Right cardiac atrium (tissue), 5 donors: ENCODE measurements around the gene ZNF10. TPM values are rescaled to one million over a fixed set of nuclear protein-coding genes. Genes with fewer than 3 reads are reported as not detected.

Experiments
- ATAC-seq, 2 donors: fragments of 200-7000 bp; cut with Tn5 transposase; one replicate each; pipeline versions ENCODE4 v1.8.0 to v1.9.1; 2020; ENCODE audit warnings: moderate library complexity in 2 of 2, mild to moderate bottlenecking in 1 of 2
- DNase-seq, 3 donors: peaks; one replicate each; pipeline ENCODE4 v3.0.0-alpha.2; 2020
- H3K27ac ChIP-seq: one replicate; pipeline ENCODE4 v1.5.1; 2013; ENCODE audit warnings: mild to moderate bottlenecking, low read length, control low read depth, moderate library complexity
- H3K27me3 ChIP-seq: one replicate; pipeline ENCODE4 v1.6.1; 2013; ENCODE audit not compliant: control insufficient read depth, insufficient read depth
- H3K4me1 ChIP-seq: one replicate; pipeline ENCODE4 v1.6.1; 2013; ENCODE audit warnings: low read length; ENCODE audit not compliant: control insufficient read depth, insufficient read depth
- H3K4me3 ChIP-seq: one replicate; pipeline ENCODE4 v1.5.1; 2013; ENCODE audit warnings: low read length, control low read depth
- H3K9me3 ChIP-seq: one replicate; pipeline ENCODE4 v1.6.1; 2013; ENCODE audit warnings: low read length; ENCODE audit not compliant: control insufficient read depth
- WGBS: extraction: QIAGEN DNeasy Blood & Tissue Kit; methylation state at CpG from one replicate; pipeline ENCODE4 v1.1.7; 2013; 5-methylcytosine and 5-hydroxymethylcytosine counted together
- intact Hi-C, 4 donors: fragments of 100-400 bp; cut with DNase I; formaldehyde crosslinking; loops; one replicate each; pipeline versions ENCODE4 v1.11.0 to v1.14.0; 2022 to 2023
- polyA plus RNA-seq: library from polyadenylated mRNA; stranded (reverse); fragments of 200-250 nt; gene quantifications from one replicate; pipeline ENCODE4 v1.2.3, GENCODE V29; 2013
- total RNA-seq, 4 donors: library from RNA; stranded (reverse); fragmentation: NEBNext Ultra II Directional; extraction: Animal tissue kit (Norgen Biotek cat#: 25700); gene quantifications; one replicate each; pipeline ENCODE4 v1.2.1, GENCODE V29; 2021
- donor health status: healthy with polysubstance abuse.
- donor health status: DM: no; HTN: yes; CAD: no.
- donor health status: DM: no; HTN: no; CAD: no.
- donor health status: DM: no; HTN: yes; CAD: no; lungs with severe emphysema.
- donor health status: DM: yes; HTN: yes; CAD: no.

Gene ZNF10
- total and polyA plus RNA-seq, 5 donors, result 7.7 to 11.4 (median 10.2) TPM

DNA sequence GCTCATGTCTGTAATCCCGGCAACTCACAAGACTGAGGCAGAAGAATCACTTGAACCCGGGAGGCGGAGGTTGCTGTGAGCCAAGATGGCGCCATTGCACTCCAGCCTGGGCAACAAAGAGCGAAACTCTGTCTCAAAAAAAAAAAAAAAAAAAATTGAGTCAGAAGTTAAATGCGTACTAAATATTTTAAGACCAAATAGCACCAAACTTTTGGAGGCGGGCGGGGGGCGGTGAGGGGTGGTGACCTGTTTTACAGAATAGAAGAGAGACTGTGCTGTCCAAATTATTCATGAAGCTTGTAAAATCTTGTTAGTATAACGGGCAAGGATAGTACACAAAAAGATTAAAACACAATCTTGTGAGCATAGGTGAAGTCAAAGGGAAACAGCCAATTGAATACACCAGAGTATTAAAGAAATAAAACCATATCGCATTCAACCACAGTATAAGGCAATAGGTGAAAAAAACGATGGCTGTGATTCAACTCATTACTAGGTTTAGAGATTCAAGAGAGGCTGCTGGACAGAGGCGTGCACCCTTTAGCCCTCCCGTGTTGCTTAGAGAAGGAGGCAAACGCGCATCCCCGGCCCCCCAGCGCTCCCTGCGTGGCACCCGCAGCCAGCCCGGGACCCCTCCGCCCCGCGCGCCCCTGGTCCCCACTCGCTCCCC, 924 bp upstream of the ZNF10 start:
- Histone ChIP-seq H3K9me3 (peaks cover 9% of the 10 kb centered on the region), H3K4me1 (no peaks in the 10 kb centered on the region), H3K4me3 (peak overlapping the region; percentile 77), H3K27me3 (no peaks in the 10 kb centered on the region), H3K27ac (peak overlapping the region; percentile 80)
- intact Hi-C loops, result loop anchor here in 2 of 4 donors (2.0 to 5.0 kb wide), 2 partner anchors 47 to 93 kb away; partner anchors contain the start of genes ZNF140 (in 1 of the 2) and ZNF84 (in 1 of the 2)
- peak in 1 of 3 donors; percentile 53 for DNase-seq
- ATAC-seq, result no peak
- WGBS, result 19% methylated on average over 26 of the region's 26 CpGs

DNA sequence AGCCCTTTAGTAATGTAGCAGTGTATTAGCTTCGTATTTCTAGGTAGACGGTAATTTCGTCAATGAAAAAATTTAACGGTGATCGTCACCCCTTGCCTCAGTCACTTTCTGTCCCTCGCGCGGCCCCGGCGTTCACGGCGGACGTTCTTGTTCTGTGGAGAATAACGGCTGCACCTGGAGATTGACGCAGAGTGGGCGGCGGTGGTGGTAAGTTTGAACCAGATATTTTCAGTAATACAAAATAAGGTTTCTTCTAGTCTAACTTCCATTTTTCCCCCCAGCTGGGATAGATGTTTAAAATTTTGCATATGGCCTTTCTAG, 341 bp downstream of the ZNF10 start:
- DNase-seq (peak; percentile 46 to 72 (median 66)), ATAC-seq (peak in 1 of 2 donors; percentile 6)
- H3K4me3 ChIP-seq, result peak overlapping the region; percentile 77
- H3K4me1 ChIP-seq, result no peaks in the 10 kb centered on the region
- peaks cover 12% of the 10 kb centered on the region for H3K9me3 ChIP-seq
- no peaks in the 10 kb centered on the region for H3K27me3 ChIP-seq
- peak overlapping the region; percentile 80 for H3K27ac ChIP-seq
- WGBS, result under 1% methylated on average over 17 of the region's 17 CpGs
- intact Hi-C loops, result loop anchor here in 1 of 4 donors (2.0 kb wide), 1 partner anchor 94 kb away; the partner anchor contains the start of gene ZNF84

DNA sequence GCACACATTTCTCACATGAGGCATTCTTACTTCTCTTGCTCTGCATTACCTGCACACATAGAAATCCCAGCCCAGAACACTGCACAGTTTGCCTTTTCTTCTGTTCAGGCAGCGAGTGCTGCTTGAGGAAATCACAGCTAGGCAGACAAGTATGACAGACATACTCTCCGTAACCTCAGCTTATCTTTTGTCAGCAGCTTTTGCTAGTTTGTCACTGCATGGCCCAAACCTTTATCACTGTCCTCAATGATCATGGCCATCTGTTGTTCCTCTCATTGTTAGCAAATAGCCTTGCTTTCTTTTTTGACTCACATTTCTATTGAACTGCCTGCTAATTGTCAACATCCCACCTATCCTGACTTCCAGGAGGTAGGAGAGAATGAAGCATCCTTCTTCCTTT, 5.3 kb downstream of the ZNF10 start:
- Histone ChIP-seq H3K4me1 (no peaks in the 10 kb centered on the region), H3K27me3 (no peaks in the 10 kb centered on the region), H3K9me3 (peaks cover 18% of the 10 kb centered on the region), H3K27ac (no peak overlapping the region), H3K4me3 (no peak overlapping the region)
- intact Hi-C loops, result no loop called here
- DNase-seq (no peak), ATAC-seq (no peak)
- WGBS, result 85% methylated on average over 2 of the region's 2 CpGs

DNA sequence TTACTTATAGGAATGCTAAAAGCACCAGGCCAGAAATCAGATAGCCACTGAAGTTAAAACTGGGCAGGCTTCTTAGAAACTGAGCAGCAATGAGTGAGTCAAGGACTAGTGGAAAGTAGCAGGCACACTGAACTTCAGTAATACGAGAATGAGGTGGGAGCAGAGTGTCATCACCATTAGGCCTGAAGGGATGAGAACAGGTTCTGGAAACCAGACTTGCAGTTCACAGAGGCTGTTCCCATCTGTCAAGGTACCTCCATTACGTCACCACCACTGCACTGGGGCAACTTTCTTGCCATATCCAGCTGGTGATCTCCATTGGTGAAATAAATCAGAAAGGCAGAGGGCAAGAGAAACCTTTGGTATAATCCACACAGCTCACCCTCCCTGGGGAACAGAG, 15.6 kb downstream of the ZNF10 start:
- peaks cover 21% of the 10 kb centered on the region for H3K9me3 ChIP-seq
- H3K4me3 ChIP-seq, result no peak overlapping the region

DNA sequence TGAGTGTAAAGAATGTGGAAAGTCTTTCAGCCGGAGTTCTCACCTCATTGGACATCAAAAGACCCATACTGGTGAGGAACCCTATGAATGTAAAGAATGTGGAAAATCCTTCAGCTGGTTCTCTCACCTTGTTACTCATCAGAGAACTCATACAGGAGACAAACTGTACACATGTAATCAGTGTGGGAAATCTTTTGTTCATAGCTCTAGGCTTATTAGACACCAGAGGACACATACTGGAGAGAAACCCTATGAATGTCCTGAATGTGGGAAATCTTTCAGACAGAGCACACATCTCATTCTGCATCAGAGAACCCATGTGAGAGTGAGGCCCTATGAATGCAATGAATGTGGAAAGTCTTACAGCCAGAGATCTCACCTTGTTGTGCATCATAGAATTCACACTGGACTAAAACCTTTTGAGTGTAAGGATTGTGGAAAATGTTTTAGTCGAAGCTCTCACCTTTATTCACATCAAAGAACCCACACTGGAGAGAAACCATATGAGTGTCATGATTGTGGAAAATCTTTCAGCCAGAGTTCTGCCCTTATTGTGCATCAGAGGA, 25.8 kb downstream of the ZNF10 start:
- 96% methylated on average over 2 of the region's 2 CpGs for WGBS
- Histone ChIP-seq H3K4me3 (peak overlapping the region; percentile 20), H3K27ac (no peak overlapping the region), H3K27me3 (no peaks in the 10 kb centered on the region), H3K4me1 (no peaks in the 10 kb centered on the region), H3K9me3 (peaks cover 24% of the 10 kb centered on the region)
- no peak for ATAC-seq
- intact Hi-C loops, result no loop called here
- no peak for DNase-seq

More for the DNA sequence above, 15.6 kb downstream of the ZNF10 start:
- Histone ChIP-seq H3K4me1 (no peaks in the 10 kb centered on the region), H3K27me3 (no peaks in the 10 kb centered on the region), H3K27ac (no peak overlapping the region)
- intact Hi-C loops, result no loop called here
- WGBS, result 96% methylated on average over 2 of the region's 2 CpGs
- ATAC-seq, result no peak
- no peak for DNase-seq

DNA sequence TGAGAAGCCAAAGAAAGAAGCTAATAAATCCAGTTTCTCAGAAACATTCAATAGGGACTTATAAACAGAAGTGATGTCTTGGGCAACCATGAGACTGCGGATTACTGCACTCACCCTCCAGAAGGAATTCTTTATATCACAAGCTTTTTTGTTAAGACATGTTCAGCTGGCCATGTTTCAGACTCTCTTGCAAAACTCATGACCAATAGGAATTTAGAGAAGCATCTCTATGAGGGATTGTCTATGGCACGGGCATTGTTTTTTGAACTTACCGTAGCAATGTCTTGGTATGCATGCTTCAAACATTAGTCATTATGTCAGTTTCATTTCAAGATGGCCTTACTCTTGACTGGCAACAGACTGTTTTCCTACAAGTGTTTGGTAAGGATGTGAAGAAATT, 35.3 kb downstream of the ZNF10 start:
- H3K4me3 ChIP-seq, result no peak overlapping the region
- H3K27ac ChIP-seq, result no peak overlapping the region
- H3K27me3 ChIP-seq, result no peaks in the 10 kb centered on the region
- DNase-seq (no peak), ATAC-seq (no peak)
- H3K9me3 ChIP-seq, result peaks cover 2% of the 10 kb centered on the region
- WGBS, result 88% methylated on average over 3 of the region's 3 CpGs
- intact Hi-C loops, result no loop called here
- no peaks in the 10 kb centered on the region for H3K4me1 ChIP-seq

DNA sequence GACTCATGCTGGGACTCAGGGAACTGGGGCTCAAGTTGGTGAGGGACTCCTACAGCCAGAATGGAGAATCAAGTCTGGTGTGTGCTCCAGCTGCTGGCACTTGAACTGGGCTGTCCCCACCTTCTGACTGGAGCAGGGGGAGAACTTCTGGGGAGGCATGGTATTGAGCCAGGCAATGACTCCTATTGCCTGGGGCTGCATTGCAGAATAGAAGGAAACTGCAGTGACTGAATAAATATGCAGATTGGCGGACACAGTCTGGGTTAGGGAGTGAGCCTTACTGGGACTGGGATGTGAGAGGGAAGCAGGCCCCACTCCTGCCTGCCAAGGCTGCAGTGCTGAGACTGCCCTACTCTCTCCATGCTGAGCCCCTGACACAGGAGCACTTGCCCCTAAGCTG, 42.1 kb downstream of the ZNF10 start:
- DNase-seq, result no peak

DNA sequence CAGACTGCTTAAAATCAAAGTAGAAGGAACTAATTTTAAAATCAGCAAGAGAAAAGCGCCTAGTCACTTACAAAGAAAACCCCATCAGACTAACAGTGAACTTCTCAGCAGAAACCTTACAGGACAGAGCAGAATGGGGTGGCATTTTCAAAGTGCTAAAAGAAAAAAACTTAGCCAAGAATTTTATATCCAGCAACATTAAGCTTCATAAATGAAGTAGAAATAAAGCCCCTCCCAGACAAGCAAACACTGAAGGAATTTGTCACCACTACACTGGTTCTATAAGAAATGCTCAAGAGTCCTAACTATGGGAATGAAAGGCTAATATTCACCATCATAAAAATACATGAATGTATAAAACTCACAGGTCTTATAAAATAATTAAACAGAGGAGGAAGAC, 44.5 kb downstream of the ZNF10 start:
- intact Hi-C loops, result no loop called here
- no peaks in the 10 kb centered on the region for H3K27me3 ChIP-seq
- 75% methylated on average over 1 of the region's 1 CpG for WGBS
- no peak overlapping the region for H3K4me3 ChIP-seq
- no peaks in the 10 kb centered on the region for H3K4me1 ChIP-seq
- peaks cover 3% of the 10 kb centered on the region for H3K9me3 ChIP-seq
- H3K27ac ChIP-seq, result no peak overlapping the region
- DNase-seq (no peak), ATAC-seq (no peak)

More for the DNA sequence above, 42.1 kb downstream of the ZNF10 start:
- intact Hi-C loops, result no loop called here
- Histone ChIP-seq H3K27me3 (no peaks in the 10 kb centered on the region), H3K27ac (no peak overlapping the region), H3K4me3 (no peak overlapping the region), H3K4me1 (no peaks in the 10 kb centered on the region), H3K9me3 (peaks cover 3% of the 10 kb centered on the region)
- WGBS, result 84% methylated on average over 1 of the region's 1 CpG
- ATAC-seq, result no peak

DNA sequence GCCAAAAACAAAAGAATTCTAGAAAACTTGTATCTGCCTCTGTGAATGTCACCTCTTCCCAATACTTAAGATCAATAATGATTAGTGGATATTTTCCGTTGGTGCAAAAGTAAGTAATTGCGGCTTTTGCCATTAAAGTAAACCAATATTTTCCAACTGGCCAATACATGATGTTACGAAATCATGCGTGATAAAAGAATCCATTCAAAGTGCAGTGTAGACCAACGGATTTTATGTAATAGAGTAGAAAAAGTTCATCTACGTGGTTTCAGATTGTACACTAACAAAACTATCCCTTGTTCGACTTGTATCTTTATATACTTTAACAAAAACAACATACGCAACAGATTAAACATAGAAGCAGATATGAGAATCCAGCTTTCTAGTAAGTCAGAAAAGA, 50.2 kb downstream of the ZNF10 start:
- Histone ChIP-seq H3K9me3 (peaks cover 6% of the 10 kb centered on the region), H3K27ac (no peak overlapping the region), H3K4me3 (no peak overlapping the region), H3K27me3 (no peaks in the 10 kb centered on the region), H3K4me1 (no peaks in the 10 kb centered on the region)
- intact Hi-C loops, result no loop called here
- 98% methylated on average over 8 of the region's 8 CpGs for WGBS
- ATAC-seq (no peak), DNase-seq (no peak)

DNA sequence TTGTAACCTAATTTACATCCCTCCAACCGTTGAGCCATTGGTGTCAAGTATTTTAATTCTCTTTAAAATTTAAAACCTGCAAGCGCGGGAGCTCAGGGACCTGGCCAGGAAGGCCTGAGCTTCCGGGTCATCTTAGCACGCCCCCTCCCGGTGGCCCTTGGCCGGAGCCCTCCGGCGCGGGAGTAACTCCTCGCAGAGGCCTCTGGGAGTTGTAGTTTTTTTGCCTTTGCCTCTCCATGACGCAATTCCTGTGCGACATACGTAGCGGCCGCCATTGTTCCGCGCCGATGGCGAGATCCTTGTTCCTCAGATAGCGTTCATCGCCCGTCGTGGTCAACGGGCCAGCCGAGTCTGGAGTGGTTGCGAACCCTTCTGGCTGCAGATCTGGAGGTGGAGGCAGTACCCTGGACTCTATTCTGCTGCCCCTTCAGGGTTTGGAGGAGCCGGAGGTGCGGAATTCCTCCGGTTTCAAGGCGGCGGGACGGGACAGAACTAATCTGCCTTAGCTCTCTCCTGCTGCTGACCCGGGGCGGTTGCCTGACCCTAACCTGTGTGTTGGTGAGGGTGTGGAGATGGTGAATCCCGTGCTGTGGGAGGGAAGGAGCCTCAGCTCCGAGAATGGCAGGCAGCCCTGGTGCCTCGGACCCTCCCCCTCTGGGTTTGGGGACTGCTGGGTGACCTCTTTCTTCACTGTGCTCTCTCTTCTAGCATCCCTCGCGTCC, 51.0 kb downstream of the ZNF10 start, which contains the start of gene ZNF268:
Gene ZNF268 (plus strand): TSS at position 258 of the 722 bp plus-strand sequence. CDS start 503 bp downstream, outside the sequence.
- Histone ChIP-seq H3K9me3 (peaks cover 6% of the 10 kb centered on the region), H3K27me3 (no peaks in the 10 kb centered on the region), H3K4me3 (peak within 1 kb of the TSS; percentile 96), H3K27ac (peak within 1 kb of the TSS; percentile 49), H3K4me1 (no peaks in the 10 kb centered on the region)
- DNase-seq, result peak; percentile 94 to 97 (median 97)
- intact Hi-C loops, result no loop called here
- peak; percentile 98 for ATAC-seq
- WGBS, result 1% methylated on average over 40 of the region's 40 CpGs

DNA sequence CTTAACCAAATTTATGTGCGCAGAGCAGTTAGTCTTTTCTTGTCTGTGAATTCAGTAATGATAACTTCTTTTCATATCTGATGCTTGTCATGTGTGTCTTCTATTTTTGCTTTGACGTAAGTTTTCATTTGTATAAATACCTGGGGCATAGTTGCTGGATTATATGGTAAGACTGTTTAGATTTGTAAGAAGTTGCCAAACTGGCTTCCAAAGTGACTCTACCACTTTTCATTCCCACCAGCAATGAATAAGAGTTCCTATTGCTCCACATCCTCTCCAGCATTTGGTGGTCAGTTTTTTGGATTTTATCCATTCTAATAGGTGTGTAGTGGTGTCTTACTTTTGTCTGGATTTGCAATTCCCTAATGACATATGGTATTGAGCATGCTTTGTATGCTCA, 59.7 kb downstream of the ZNF10 start:
- no peak for ATAC-seq
- DNase-seq, result no peak
- intact Hi-C loops, result no loop called here
- Histone ChIP-seq H3K27me3 (no peaks in the 10 kb centered on the region), H3K4me3 (no peak overlapping the region), H3K27ac (no peak overlapping the region), H3K9me3 (peaks cover 37% of the 10 kb centered on the region), H3K4me1 (no peaks in the 10 kb centered on the region)
- 96% methylated on average over 2 of the region's 2 CpGs for WGBS
